ENCODE data around the gene EEF1AKMT4. TPM values are rescaled to one million over a fixed set of nuclear protein-coding genes. Genes with fewer than 3 reads are reported as not detected.
A peak's percentile ranks its signal among the peaks of the same experiment; 100 is the strongest.

Gene EEF1AKMT4
- total RNA-seq, 1 experiment from 2014 or later = 8.1 TPM

DNA sequence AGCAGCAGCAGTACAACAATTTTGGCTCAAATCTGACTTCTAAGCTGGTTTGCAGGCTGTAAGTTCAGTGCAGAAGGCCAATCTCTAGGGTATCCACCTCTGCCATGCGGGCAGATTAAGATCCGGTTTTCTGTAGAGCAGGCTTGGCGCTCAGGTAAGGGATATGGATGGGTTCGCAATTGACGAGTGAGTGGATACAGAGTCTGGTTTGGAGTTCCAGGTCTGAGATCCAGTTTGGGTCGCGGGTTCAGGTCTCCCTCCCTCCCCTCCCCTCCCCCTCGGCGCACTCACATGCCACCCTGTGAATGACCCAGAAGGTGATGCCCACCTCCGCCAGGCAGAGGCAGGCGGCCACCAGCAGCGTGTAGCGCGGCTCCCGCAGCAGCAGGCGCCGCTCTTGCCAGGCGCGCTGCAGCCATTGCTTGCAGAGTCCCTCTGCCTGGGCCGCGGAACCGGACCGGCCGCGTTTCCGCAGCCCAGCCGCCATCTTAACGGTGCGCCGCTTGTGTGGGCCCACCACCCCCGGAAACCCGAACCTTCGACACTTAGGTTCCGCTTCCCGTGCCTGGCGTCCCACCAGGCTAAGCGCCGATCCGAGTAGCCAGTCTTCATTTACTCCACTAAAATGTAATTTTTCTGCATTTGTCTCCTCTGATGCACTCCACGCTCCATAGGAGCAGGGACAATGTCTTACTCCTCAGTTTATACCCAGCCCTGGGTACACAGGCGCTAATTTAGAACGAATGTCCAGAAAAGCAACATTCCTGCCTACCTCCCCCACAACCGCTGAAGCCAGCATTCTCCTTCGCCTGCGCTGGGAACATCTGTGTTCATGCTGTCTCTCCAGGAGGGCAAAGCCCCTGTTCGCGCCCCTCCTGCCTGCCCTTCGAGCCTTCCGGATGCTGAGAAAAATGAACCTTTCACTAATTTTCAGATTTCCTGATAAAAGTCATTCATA, 739 bp upstream of the EEF1AKMT4 start, which contains the start of gene ALG3:
Gene ALG3, minus strand, starts transcription at position 509 of the 958 bp plus-strand sequence. Its CDS starts 22 bp downstream, at position 487.
- peak within 1 kb of the TSS; percentile 37 for H3K18ac ChIP-seq (ENCODE audit: insufficient read length, low read depth, low read length)
- no peak within 1 kb of the TSS for H4K91ac ChIP-seq (ENCODE audit: insufficient read length, low read depth, low read length)
- H2BK20ac ChIP-seq (ENCODE audit: low read depth, low read length, poor library complexity, severe bottlenecking) = no peak within 1 kb of the TSS
- TF ChIP-seq, protein P1, sequence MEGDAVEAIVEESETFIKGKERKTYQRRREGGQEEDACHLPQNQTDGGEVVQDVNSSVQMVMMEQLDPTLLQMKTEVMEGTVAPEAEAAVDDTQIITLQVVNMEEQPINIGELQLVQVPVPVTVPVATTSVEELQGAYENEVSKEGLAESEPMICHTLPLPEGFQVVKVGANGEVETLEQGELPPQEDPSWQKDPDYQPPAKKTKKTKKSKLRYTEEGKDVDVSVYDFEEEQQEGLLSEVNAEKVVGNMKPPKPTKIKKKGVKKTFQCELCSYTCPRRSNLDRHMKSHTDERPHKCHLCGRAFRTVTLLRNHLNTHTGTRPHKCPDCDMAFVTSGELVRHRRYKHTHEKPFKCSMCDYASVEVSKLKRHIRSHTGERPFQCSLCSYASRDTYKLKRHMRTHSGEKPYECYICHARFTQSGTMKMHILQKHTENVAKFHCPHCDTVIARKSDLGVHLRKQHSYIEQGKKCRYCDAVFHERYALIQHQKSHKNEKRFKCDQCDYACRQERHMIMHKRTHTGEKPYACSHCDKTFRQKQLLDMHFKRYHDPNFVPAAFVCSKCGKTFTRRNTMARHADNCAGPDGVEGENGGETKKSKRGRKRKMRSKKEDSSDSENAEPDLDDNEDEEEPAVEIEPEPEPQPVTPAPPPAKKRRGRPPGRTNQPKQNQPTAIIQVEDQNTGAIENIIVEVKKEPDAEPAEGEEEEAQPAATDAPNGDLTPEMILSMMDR (conservative IDR thresholded peaks at IDR 0.05) = no peak
- no peak within 1 kb of the TSS for H3T11ph ChIP-seq (ENCODE audit: low read length)
- Mint-ChIP-seq H3K4me3 (peak within 1 kb of the TSS; percentile 82 to 92), H3K4me1 (peaks cover 2 to 6% of the 10 kb centered on the region in 2 experiments; a peak in 2 of 4 replicates), H3K36me3 (ENCODE audit: insufficient read depth in 1 of 3, low read depth in 3 of 3) (peaks cover 10 to 23% (median 20%) of the 10 kb centered on the region in 3 experiments; a peak in 6 of 7 replicates), H3K27me3 (ENCODE audit: low read depth) (no peaks in the 10 kb centered on the region), H3K9me3 (no peaks in the 10 kb centered on the region; a peak in 1 of 5 replicates), H3K27ac (peak within 1 kb of the TSS; percentile 98 to 100 (median 100))
- peak within 1 kb of the TSS; percentile 33 for H2AFZ ChIP-seq (ENCODE audit: low read length)
- no peaks in the 10 kb centered on the region for H3K27me3 ChIP-seq (ENCODE audit: insufficient read depth, low read length)
- peak within 1 kb of the TSS; percentile 91 for H3K4me2 ChIP-seq (ENCODE audit: insufficient read depth, insufficient read length, low read length)
- DNase-seq = peak; percentile 89
- H2BK120ac ChIP-seq (ENCODE audit: low read depth, low read length, poor library complexity, severe bottlenecking) = no peak within 1 kb of the TSS
- H3K9ac ChIP-seq (ENCODE audit: extremely low read depth, insufficient read length, low read length) = peak within 1 kb of the TSS; percentile 88
- H4K5ac ChIP-seq (ENCODE audit: insufficient read length, low read depth, low read length) = peak within 1 kb of the TSS; percentile 50
- peak within 1 kb of the TSS; percentile 66 for H3K27ac ChIP-seq (ENCODE audit: insufficient read length, low read depth, low read length)
- H3K14ac ChIP-seq (ENCODE audit: insufficient read depth, low read length) = peak within 1 kb of the TSS; percentile 27; the same call in 1 of the 2 replicates
- no peak within 1 kb of the TSS for H2AK5ac ChIP-seq (ENCODE audit: insufficient read length, low read length)
- no peaks in the 10 kb centered on the region for H3K79me2 ChIP-seq (ENCODE audit: insufficient read depth, low read length)
- H4K20me1 ChIP-seq (ENCODE audit: control insufficient read depth, insufficient read depth, insufficient read length) = no peaks in the 10 kb centered on the region
- H3K56ac ChIP-seq (ENCODE audit: insufficient read length, low read depth, low read length) = no peak within 1 kb of the TSS
- H2BK5ac ChIP-seq (ENCODE audit: insufficient read length, low read length) = peak within 1 kb of the TSS; percentile 20
- no peak within 1 kb of the TSS for H3K23ac ChIP-seq (ENCODE audit: insufficient read length, low read depth, low read length)
- H2BK12ac ChIP-seq (ENCODE audit: insufficient read length, low read depth, low read length) = no peak within 1 kb of the TSS
- H3K9me3 ChIP-seq (ENCODE audit: control insufficient read depth, low read depth, low read length) = no peaks in the 10 kb centered on the region
- no peak within 1 kb of the TSS for H2BK15ac ChIP-seq (ENCODE audit: low read depth, low read length)
- H3K4me1 ChIP-seq (ENCODE audit: insufficient read depth, low read length) = no peaks in the 10 kb centered on the region
- no CpG with 5 or more reads among the region's 49 CpGs for WGBS (ENCODE audit: extremely low coverage, insufficient read length, low lambda C conversion rate)
- H4K8ac ChIP-seq (replicated peaks; ENCODE audit: insufficient read length, low read depth, low read length) = peak within 1 kb of the TSS; percentile 22
- H3K79me1 ChIP-seq (ENCODE audit: insufficient read depth, low read depth, low read length, poor library complexity, severe bottlenecking) = no peaks in the 10 kb centered on the region
- peaks cover 5% of the 10 kb centered on the region for H3K23me2 ChIP-seq (ENCODE audit: insufficient read length, low read depth, low read length, poor library complexity, severe bottlenecking)
- H3K4ac ChIP-seq (ENCODE audit: low read depth, low read length) = no peak within 1 kb of the TSS
